Endothelial cell of umbilical vein (primary cell): ENCODE data around the gene SOX11. TPM values are rescaled to one million over a fixed set of nuclear protein-coding genes. Genes with fewer than 3 reads are reported as not detected.

Source experiments
- BruUV-seq: library from RNA; stranded (reverse); fragments of 400-500 nt; replicated peaks from 2 replicates; lab custom pipeline; 2021; lab: Mats Ljungman, UMichigan
- CTCF ChIA-PET: fragments of 300-600, 350-600 bp; sonication (Branson Sonifier 250); formaldehyde crosslinking; loops from one replicate; lab custom pipeline; 2021; ENCODE audit warnings: antibody characterized with exemption, inconsistent platforms; lab: Charles Lee
- POLR2A ChIA-PET: fragments of 300-600, 350-600 bp; sonication (Branson Sonifier 250); formaldehyde crosslinking; loops from one replicate; lab custom pipeline; 2021; ENCODE audit warnings: antibody characterized with exemption, inconsistent platforms; lab: Charles Lee
- DNase-seq: peaks from one replicate; pipeline ENCODE4 v3.0.0-alpha.2; 2011; ENCODE audit warnings: low read depth, low spot score
- FAIRE-seq: peaks from 2 replicates; lab custom pipeline; 2011; peaks lifted over from hg19 to GRCh38; lab: Jason Lieb, UNC
- H2AFZ ChIP-seq: 2 replicates; pipeline ENCODE4 v1.6.0; 2012; ENCODE audit warnings: low read depth, low read length, control low read depth, inconsistent platforms
- H3K27ac ChIP-seq: 2 replicates; pipeline ENCODE4 v1.5.1; 2011; ENCODE audit warnings: low read depth, mild to moderate bottlenecking, control low read depth, low read length, moderate library complexity; ENCODE audit not compliant: insufficient read depth
- H3K27me3 ChIP-seq, 2 experiments: 2 replicates each; pipeline versions ENCODE4 v1.6.0 to v1.6.1; 2011; ENCODE audit warnings: low read length in 2 of 2, mixed read lengths in 1 of 2; ENCODE audit not compliant: control insufficient read depth in 2 of 2, insufficient read depth in 2 of 2
- H3K36me3 ChIP-seq, 2 experiments: 2 replicates in 1 of 2; 3 replicates in 1 of 2; pipeline ENCODE4 v1.5.1; 2011; ENCODE audit warnings: low read length in 2 of 2, mild to moderate bottlenecking in 1 of 2, moderate library complexity in 1 of 2; ENCODE audit not compliant: control insufficient read depth in 2 of 2, insufficient read depth in 2 of 2; ENCODE audit errors: extremely low read depth in 1 of 2
- H3K4me1 ChIP-seq: 3 replicates; pipeline ENCODE4 v1.5.1; 2011; ENCODE audit warnings: mild to moderate bottlenecking, low read length; ENCODE audit not compliant: control insufficient read depth, insufficient read depth; ENCODE audit errors: extremely low read depth
- H3K4me2 ChIP-seq: 2 replicates; pipeline ENCODE4 v1.6.1; 2011; ENCODE audit warnings: low read length, control low read depth, mixed read lengths; ENCODE audit not compliant: insufficient read depth
- H3K4me3 ChIP-seq, 3 experiments: fragments of 200-600 bp in 1 of 3; sonication (generic), shearing (Covaris generic) in 1 of 3; replicated peaks in 1 of 3; 2 replicates each; pipeline ENCODE4 v1.5.1; 2011 to 2016; ENCODE audit warnings: control low read depth in 3 of 3, low read length in 3 of 3, mild to moderate bottlenecking in 2 of 3, inconsistent platforms in 1 of 3, low read depth in 1 of 3, moderate library complexity in 1 of 3; ENCODE audit not compliant: insufficient read depth in 1 of 3
- H3K79me2 ChIP-seq: 2 replicates; pipeline ENCODE4 v1.6.0; 2012; ENCODE audit warnings: low read length, inconsistent platforms; ENCODE audit not compliant: control insufficient read depth, insufficient read depth
- H3K9ac ChIP-seq: replicated peaks from 2 replicates; pipeline ENCODE3; 2011; ENCODE audit warnings: low read length, control low read depth; ENCODE audit not compliant: insufficient read depth; ENCODE audit errors: extremely low read depth
- H3K9me1 ChIP-seq: replicated peaks from 3 replicates; pipeline ENCODE4 v1.6.0; 2011; ENCODE audit warnings: mild to moderate bottlenecking, low read length; ENCODE audit not compliant: control insufficient read depth, insufficient read depth; ENCODE audit errors: extremely low read depth
- H3K9me3 ChIP-seq: replicated peaks from 2 replicates; pipeline ENCODE4 v1.5.1; 2012; ENCODE audit warnings: low read length, inconsistent platforms; ENCODE audit not compliant: control insufficient read depth, insufficient read depth
- H4K20me1 ChIP-seq: replicated peaks from 2 replicates; pipeline ENCODE3; 2011; ENCODE audit warnings: mild to moderate bottlenecking, low read length; ENCODE audit not compliant: control insufficient read depth, insufficient read depth; ENCODE audit errors: extremely low read depth
- CTCF ChIP-seq, 2 donors: IDR thresholded peaks; 1 replicate in 1 of 2; 2 replicates in 1 of 2; pipeline ENCODE4 v1.5.1; 2011; ENCODE audit warnings: low read length in 2 of 2, mild to moderate bottlenecking in 2 of 2, moderate library complexity in 2 of 2, control low read depth in 1 of 2, inconsistent platforms in 1 of 2, low read depth in 1 of 2; ENCODE audit not compliant: insufficient read depth in 1 of 2; ENCODE audit errors: extremely low read depth in 1 of 2
- EZH2 ChIP-seq: IDR thresholded peaks from 2 replicates; pipeline ENCODE4 v1.6.1; 2012; ENCODE audit warnings: borderline replicate concordance, low read depth, mild to moderate bottlenecking, moderate library complexity, low read length, inconsistent platforms; ENCODE audit not compliant: severe bottlenecking
- FOS ChIP-seq: IDR thresholded peaks from 2 replicates; pipeline ENCODE4 v1.6.1; 2011; ENCODE audit warnings: mild to moderate bottlenecking, low read length, moderate library complexity, borderline replicate concordance; ENCODE audit not compliant: insufficient read depth
- GATA2 ChIP-seq: IDR thresholded peaks from 2 replicates; pipeline ENCODE4 v1.7.0; 2011; ENCODE audit warnings: low read depth, mild to moderate bottlenecking, moderate library complexity, mixed read lengths, low read length; ENCODE audit not compliant: insufficient read length, insufficient read depth
- JUN ChIP-seq: IDR thresholded peaks from 2 replicates; pipeline ENCODE4 v1.6.1; 2011; ENCODE audit warnings: borderline replicate concordance, low read depth; ENCODE audit not compliant: insufficient read length, insufficient read depth
- MAX ChIP-seq: IDR thresholded peaks from 2 replicates; pipeline ENCODE4 v1.6.1; 2011; ENCODE audit not compliant: insufficient read depth, insufficient read length
- MYC ChIP-seq: IDR thresholded peaks from one replicate; pipeline ENCODE4 v1.6.1; 2011; ENCODE audit warnings: mild to moderate bottlenecking, low read depth, low read length
- POLR2A ChIP-seq: IDR thresholded peaks from 2 replicates; pipeline ENCODE4 v1.6.1; 2012; ENCODE audit warnings: low read depth, mild to moderate bottlenecking, control low read depth, low read length
- POLR2AphosphoS5 ChIP-seq: IDR thresholded peaks from 2 replicates; pipeline ENCODE4 v1.6.1; 2012; ENCODE audit warnings: low read depth, mild to moderate bottlenecking, control low read depth, low read length, moderate library complexity; ENCODE audit not compliant: insufficient read depth
- dilution Hi-C: fragments of 300-500 bp; cut with MboI; formaldehyde crosslinking; loops from one replicate; pipeline ENCODE4 v1.15.0; 2019; ENCODE audit warnings: low sequenced_read_pairs; ENCODE audit not compliant: extremely low pct_ligation_motif_present
- intact Hi-C: fragments of 100-400 bp; cut with micrococcal nuclease; formaldehyde crosslinking; loops from one replicate; pipeline ENCODE4 v1.10.0; 2022
- polyA plus RNA-seq, 4 experiments: library from polyadenylated mRNA; depleted of rRNA in 3 of 4; stranded (reverse) in 3 of 4; unstranded in 1 of 4; fragments of >200 nt; gene quantifications; 2 replicates each; pipeline versions ENCODE4 v1.2.1 to v1.2.3, GENCODE V29; 2011 to 2012; ENCODE audit warnings: missing spikeins in 1 of 4
- total RNA-seq: library from RNA; stranded (reverse); gene quantifications from 2 replicates; pipeline ENCODE4 v1.2.3, GENCODE V29; 2021

SOX11 gene
- total and polyA plus RNA-seq, 2 donors (not counting 3 experiments of a cell fraction or from before 2014, with no cell fraction given) = not detected

GRCh38 chr2:5740053-5740452 lies 47.9 kb downstream of the SOX11 start:
- Histone ChIP-seq H3K9me1 (no peaks in the 10 kb centered on the region), H3K9me3 (peaks cover 5% of the 10 kb centered on the region), H3K27me3 (no peaks in the 10 kb centered on the region), H3K9ac (no peak overlapping the region), H3K27ac (no peak overlapping the region), H3K79me2 (no peaks in the 10 kb centered on the region), H4K20me1 (no peaks in the 10 kb centered on the region), H3K36me3 (no peaks in the 10 kb centered on the region), H3K4me2 (no peak overlapping the region), H3K4me1 (no peaks in the 10 kb centered on the region), H2AFZ (no peak overlapping the region), H3K4me3 (no peak overlapping the region)
- FAIRE-seq (no peak), DNase-seq (no peak)
- BruUV-seq = no TSS peak
- ChIA-PET POLR2A (no interaction called here), CTCF (no interaction called here)
- TF ChIP-seq GATA2 (no peak), CTCF (IDR thresholded peaks at IDR 0.05; ENCODE audit: extremely low read depth in 1 of 2, insufficient read depth in 1 of 2, low read depth in 1 of 2, low read length in 2 of 2) (no peak), MAX (no peak), EZH2 (no peak), FOS (no peak), JUN (no peak), POLR2A (no peak), POLR2AphosphoS5 (no peak), MYC (no peak)
- dilution Hi-C loops = no loop called here
- intact Hi-C loops = no loop called here
